Activated CD4-positive, CD25-positive, alpha-beta regulatory T cell treated with anti-CD3 and anti-CD28 coated beads, Interleukin-2, amount 50 U/mL, for 16 hours (primary cell): ENCODE data around the gene DGUOK.
"Not testable (repeated sequence)": the region's sequence is repeated elsewhere in the genome, so short reads cannot be mapped to it uniquely, and the experiment has no call there.

Experiments used
- DNase-seq: peaks from one replicate; pipeline ENCODE4 v3.0.0-alpha.2; 2020; ENCODE audit warnings: low read depth, low spot score

Gene DGUOK

DNA sequence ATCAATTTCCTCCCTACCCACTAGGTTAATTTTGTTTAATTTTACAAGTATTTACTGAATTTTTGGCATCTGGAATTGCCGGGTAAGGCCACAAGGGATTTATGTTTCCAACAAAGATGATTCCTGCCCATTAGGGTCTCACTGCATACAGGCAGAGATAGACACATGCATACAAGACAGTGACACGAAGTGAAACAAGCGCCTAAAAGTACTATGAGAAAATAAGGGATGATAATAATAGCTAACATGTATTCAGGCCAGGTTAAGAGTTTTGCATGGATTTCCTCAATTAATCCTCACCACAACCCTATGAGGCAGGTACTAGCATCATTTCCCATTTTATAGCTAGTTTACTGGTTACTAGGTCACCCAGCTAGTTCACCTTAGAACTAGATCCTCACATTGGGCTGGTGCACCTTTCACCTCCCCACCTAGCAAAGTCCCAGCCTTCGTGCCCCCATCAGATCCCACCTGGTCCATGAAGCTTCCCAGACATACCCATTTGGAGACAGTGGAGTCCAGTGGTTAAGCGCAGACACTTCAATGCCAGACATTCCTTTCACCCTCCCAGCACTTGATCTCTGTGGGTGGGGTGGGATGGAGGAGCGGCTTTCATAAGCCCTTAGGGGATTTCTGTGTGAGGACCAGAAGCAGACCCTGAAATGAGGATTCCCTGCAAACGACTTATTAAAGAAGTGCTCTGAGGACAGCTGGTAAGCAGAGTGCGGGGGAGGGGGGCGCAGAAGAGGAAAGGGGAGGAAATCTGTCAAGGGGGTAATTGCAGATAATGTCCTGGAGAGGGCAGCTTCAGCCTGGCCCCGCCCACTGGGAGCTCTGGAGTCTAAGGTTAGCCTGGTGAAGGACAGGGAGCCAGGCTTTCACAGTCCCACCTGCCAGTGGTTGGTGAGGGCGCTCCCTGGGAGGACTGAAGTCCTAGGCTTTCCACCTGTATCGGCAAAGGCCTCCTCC lies 5.8 kb upstream of the DGUOK start:
- no peak for DNase-seq

DNA sequence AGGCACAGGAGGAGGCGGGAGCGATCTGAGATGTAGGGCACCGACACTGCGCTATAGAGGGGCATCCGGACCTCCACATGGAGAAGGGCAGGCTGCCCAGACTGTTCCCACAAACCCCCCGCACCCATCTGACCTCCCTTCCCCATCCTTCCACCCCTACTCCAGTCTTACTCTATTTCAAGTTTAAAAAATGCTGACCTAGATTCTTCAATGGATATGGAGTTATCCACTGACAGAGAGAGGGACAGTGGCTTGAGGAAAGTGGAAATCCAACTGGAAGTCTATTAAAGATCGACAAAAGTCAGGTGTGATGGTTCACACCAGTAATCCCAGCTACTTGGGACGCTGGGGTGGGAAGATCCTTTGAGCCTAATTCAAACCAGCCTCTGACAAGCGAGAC lies 5.1 kb upstream of the DGUOK start:
- DNase-seq = no peak

DNA sequence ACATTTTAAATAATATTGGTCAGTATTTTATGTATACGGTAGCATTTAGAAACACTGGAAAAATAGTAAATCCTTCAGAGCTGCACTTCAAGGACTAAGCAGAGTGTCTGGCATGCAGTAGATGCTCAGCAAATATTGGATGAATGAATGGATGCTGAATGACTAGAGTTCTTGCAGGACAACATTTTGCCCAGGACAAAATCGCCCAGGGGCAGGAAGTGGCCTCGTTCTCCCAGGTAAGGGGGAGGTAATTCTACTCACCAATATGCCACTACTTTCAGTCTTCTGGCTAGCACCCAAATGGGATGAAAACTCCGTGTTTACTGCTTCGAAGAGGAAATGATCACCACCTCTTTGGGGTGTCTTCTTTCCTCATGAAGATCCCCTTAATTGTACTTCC lies 4.0 kb upstream of the DGUOK start:
- no peak for DNase-seq

DNA sequence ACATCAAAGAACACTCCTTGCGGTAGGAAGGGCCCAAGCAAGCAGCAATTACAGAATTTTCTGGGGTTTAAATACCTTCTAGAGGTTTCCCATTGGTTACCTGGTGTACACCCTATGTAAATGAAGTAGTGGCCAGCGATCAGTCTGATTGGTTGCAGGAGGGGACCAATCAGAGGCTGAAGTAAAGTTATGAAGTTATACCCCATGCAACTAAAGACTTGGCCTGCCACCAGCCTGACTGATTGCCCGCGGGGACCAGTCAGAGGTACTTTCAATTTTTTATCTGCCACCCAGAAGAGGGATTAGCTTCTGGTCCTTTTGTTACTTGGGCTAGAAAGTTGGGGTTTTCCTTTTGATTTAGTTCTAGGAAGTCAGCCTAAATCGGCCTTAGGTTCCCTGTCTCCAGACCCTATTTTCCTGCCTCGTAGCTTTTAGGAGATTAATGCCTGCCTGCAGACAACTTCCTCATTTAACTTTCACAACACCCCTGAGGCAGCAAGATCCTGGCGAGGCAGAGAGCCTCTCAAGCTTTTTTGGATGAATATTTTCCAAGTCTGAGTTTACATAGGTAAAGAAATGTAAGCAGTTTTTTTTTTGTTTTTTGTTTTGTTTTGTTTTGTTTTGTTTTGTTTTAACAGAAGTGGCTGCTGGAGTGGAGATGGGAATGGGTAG lies 1.5 kb upstream of the DGUOK start:
- no peak for DNase-seq

DNA sequence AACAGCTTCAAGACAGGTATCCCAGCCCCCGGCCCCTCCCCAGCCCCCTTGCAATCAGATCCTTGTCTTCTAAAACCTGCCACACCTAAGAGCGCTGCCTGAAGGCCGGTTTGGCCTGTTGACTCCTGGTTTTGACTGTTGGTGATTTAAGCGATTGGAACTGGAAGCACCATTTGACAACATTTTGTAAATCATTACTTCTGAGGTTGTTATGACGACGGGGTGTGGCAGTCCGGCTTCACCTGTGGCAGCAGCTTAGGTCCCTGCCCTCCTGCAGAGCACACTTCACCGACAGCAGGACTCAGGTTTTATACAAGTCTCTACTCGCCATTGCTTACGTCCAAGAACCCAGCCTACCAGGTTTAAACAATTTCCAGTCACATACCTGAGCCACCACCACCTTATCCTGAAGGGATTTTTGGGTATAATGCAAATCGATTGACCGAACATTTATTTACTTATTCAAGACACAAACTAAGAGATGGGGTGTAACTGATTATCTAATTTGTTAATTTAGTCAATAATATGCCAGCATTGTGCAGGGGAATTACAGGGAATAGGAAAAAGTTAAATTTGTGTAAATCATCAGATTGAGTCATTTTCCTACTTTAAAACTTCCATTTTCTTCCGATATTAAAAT lies 707 bp upstream of the DGUOK start:
- no peak for DNase-seq

DNA sequence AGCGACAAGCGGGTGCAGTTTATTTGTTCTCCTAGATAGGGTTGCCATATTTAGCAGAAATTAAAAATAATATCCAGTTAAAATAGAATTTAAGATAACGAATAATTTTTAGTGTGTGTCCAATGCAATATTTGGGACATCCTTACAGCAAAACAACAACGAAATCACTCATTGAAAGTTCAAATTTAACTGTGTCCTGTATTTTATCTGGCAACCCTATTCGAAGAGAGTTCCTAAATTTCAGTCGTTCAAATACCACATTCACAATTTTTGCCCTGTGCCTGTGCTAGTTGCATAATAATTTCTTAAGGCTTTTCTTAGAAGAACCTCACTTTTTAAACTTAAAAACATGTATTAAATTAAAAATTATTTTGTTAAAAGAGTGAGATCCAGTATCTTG lies 664 bp downstream of the DGUOK start:
- DNase-seq = no peak

DNA sequence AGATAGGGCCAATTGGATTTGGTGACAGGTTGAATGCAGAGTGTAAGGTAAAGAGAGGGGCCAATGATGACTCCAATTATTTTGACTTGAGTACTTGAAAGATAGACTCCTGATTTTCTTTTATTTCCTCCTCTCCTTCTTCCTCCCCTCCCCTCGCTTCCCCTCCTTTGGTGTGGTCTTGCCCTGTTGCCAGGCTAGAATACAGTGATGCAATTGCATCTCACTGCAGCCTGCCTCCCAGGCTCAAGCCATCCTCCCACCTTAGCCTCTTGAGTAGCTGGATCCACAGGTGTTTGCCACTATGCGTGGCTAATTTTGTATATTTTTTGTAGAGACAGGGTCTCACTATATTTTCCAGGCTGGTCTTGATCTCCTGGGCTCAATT lies 2.3 kb downstream of the DGUOK start:
- DNase-seq = no peak

DNA sequence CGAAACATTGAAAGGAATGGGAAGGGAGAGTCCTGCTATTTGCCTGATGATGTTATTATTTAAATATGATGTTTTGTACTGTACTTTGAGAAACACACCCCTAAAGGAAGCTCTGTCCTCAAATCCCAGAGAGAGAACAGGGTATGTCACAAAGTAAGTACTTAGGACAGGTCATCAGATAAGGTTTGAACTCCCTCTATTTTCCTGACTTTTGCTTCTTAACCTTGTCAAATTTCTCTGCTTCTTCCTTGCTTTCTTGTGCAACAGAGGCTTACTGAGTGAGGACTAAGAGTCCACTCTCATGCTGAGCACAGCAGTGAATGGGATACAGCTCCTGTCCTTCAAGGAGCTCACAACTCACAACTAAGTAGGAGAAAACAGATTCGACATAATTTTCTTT lies 3.7 kb downstream of the DGUOK start:
- DNase-seq = no peak

DNA sequence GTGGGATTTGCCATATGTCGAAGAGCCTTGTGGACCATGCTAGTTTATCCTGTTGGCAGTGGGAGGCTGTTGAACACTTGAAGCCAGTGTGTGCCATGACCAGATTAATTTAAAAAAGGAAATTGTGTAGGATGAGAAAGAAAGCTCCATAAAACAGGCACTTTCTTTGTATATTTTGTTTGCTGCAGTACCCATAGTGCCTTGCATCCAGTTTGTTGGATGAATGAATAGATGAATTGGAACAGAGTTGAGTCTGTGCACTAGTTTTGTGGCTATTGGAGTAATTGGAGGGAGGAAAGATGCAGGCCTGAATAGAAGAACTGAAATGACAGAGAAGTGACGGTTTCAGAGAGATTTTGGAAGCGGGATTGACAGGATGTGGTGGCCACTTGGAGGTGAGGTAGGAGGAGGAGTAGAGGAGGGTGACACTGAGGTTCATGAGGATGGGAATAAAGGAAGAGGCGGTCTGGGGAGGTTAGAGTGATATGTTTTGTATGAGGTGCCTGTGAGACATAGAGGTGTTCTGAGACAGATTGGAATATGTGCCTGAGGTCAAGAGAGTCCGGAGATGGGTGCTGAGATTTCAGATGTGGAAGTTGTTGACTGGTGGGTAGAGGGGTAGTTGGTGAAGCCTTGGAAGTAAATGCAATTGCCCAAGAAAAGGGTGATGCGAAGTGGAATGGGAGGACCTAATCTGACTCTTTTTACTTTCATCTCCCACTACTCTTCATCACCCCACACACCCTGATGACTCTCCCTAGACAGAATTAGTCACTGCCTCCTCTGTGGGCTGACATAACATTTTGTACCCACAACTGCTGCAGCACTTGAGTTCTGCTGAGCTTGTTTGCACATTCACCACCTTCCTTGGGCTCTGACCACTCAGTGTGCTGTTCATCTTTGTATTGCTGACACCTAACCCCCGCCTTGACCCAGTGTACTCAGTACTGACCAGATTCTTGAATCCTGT lies 5.1 kb downstream of the DGUOK start:
- DNase-seq = peak; percentile 26

DNA sequence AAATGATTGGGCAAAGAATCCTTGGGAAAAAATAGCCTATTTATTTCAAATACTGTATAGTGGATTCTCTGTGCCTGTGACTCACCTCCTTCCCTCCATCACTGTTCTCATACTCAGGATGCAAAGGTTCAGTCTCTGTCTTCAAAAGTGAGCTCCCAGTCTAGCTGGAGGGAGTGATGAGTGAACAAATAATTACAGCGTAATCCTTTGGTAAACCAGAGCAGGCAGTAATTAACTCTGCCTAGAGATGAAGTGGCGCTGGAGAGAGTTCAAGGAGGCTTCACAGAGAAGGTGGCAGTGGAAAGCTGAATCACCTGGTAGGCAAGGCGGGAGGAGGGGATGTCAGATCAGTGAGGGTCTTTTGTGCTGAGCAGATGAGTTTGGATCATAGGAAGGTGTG lies 6.5 kb downstream of the DGUOK start:
- DNase-seq = no peak

DNA sequence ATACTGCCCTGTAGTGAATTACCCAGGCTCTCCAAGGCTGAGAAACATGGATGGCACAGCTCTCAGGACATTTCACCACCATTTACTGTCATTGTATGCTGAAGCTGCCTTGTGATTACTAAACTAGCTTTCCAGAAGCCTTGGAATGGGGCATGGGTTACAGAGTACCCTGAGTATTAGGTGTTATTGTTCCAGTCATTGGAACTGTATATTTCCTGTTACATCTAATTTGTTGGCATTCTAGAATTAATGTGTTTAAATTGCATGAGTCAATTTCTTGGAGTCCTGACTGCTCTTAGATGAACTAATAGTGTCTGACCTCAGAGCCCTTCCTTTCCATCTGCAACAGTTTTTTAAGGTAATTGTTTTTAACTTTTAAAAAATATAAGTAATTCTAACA lies 9.0 kb downstream of the DGUOK start:
- DNase-seq = no peak

DNA sequence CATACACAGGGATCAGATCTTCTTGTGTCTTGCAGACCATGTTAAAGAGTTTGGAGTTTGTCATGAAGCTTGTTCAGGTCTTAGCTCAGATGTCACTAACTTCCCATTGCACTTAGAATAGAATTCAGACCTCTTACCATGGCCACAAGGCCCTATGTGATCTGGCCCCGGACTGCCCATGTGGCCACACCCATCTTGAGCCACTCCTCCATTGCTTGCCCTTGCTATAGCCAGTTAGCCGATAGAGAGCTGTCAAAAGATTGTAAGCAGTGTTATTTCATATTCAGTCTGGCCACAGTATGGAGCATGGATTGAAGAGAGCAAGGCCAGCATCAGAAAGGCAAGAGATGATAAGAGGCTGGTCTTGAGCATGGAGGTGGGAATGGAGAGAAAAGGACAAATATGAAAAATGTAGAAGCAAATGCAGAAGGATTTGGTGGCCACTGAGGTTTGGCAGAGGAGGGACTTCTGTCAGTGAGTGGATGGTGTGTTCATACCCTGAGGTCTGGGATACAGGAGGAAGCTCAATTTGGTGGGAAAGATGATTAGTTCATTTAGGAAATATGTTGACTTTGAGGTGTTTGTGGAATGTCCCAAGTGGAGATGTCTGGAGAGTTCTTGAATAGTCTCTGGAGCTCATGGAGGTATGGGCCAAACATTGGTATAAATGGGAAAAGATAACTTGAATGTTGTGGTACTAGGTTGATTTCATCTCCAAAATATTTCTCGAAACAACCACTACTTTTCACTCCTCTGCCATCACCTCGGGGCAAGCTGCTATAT lies 10.6 kb downstream of the DGUOK start:
- no peak for DNase-seq

DNA sequence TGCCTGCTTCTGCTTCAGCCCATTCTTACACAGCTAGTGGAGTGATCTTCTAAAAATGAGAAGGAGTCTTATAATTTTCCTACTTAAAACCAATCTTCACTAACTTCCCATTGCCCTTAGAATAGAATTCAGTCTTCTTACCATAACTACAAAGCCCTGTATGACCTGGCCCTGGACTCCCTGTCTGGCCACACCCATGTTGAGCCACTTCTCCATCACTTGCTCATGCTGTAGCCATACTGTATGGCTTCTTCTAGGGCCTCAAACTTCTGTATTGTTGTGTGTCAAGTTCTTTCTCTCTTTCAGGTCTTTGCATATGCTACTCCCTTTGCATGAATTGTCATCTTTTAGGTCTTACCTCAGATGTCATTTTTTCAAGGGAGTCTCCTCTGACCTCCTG lies 11.2 kb downstream of the DGUOK start:
- DNase-seq = no peak

DNA sequence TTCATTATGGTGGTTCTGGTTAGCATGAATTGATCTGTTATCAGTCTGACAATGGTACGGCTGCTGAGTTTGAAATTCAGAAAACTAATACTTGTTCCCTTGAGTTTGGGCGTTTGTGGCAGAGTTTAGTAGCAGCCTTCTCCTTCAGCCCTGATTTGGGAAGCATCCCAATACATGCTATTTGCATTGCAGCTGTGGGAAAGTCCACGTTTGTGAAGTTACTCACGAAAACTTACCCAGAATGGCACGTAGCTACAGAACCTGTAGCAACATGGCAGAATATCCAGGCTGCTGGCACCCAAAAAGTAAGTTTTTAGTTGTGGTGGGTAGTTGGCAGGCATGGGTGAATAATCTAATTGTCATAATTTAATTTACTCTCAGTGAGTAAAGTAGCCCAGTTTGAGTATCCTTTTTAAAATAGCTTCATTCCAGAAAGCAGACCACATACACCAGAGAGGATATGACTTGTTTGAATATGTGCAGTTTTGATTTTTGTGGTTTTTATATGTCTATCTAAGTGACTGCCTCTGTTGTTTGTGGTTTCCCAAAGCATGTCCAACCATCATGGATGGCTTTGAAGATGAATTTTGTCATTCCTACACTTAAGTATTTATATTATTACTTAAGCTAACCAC lies 12.2 kb downstream of the DGUOK start:
- DNase-seq = no peak

DNA sequence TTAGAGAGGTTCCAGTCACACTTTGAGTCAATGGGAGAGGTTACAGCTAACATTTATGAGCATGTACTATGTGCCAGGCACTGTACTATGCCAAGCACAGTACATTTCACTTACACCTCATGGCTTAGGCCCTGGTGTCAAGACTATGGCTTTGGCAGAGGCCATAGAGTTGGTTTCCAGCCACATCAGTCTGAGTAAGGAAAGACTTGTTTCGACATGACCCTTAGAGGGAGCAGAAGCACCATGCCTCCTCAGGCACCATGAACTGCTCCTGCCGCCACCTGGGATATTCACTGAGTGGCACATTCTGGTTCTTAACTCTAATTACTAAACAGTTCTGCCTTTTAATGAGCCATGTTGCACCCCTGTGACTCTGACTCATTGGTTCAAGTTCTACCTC lies 12.7 kb downstream of the DGUOK start:
- no peak for DNase-seq

DNA sequence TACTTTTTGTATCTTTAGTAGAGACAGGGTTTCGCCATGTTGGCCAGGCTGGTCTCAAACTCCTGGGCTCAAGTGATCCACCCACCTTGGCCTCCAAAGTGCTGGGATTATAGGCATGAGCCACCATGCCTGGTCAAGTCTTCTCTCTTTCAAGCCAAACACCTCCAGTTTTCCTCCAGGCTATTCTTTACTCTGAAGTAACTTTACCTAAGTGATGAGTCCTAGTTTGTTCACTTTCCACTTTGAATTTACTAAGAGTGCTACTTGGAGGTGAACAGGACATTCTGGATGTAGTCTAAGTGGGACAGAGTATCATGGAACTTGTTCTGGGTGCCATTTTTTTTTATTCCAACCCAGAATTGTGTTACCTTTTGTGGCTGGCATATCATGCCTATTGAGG lies 13.4 kb downstream of the DGUOK start:
- DNase-seq = not testable (repeated sequence)

DNA sequence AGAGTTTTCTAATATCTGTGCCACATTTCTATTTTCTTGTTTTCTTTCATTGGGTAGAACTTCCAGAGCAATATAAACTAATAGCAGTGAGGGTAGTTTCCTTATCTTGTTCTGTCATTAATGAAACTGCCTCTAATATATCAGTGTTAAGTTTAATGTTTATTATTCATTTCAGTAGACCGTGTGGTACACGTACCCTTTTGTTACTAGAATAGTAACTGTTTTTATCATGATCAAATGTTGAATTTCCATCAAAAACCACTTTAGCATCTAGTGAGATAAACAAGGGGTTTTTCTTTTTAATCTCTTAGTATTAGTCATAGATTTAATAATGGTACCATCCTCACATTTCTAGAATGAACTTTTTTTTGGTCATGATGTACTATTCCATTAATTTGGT lies 16.0 kb downstream of the DGUOK start:
- DNase-seq = no peak

DNA sequence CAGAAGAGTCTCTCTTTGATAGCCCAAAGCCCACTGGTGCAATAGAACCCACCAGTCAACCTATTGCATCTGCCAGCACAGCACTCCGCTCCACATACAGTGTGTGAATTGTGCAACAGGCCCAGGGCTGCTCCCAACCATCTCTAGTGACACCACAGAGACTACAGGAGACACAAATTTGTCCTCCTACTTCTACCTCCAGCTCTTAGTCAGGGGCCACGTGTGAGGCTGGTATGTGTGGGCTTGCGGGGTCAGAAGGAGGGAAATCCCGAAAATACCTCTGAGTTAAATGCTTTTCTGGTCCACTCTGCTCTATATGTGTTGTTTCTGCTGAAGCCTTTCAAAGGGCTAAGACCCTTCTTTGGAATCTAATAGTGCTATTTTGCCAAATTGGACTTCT lies 18.0 kb downstream of the DGUOK start:
- no peak for DNase-seq

DNA sequence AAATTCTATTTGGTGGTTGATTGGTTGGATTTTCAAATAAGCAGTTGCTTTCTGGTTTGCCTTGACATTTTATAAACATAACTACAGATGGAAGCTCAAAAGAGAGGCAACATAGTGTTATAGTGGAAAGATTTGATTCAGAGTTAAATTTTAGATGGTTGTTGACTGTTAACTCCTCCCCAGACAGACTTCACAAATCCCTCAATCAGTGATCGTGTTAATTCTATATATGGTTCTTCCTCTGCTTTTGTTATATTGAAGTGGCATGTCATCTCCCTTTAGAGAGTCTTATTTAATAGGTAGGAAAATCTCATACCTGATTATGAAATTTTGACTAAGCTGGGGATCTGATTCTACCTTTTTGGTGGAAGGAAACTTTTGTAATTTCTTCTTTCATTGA lies 19.5 kb downstream of the DGUOK start:
- no peak for DNase-seq

DNA sequence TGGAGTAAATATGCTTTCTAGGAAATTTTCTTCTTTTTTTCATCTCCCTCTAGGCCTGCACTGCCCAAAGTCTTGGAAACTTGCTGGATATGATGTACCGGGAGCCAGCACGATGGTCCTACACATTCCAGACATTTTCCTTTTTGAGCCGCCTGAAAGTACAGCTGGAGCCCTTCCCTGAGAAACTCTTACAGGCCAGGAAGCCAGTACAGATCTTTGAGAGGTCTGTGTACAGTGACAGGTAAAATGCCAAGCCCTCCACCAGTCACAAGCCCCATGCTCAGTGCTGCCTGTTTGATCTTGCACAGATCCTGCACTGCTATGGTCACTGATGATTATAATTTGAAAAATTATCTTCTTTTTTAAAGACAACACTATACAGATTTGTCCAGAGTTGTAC lies 20.0 kb downstream of the DGUOK start:
- no peak for DNase-seq
